22Rv1 (cell line): ENCODE data around the gene GNPNAT1.

ENCODE experiments used
- ZFX ChIP-seq: fragments of 450-650 bp; IDR thresholded peaks from 2 replicates; pipeline ENCODE4 v1.6.1; 2017; ENCODE audit warnings: antibody characterized with exemption, borderline replicate concordance
- TF ChIP-seq, protein P1 (sequence below): fragments of 450-650 bp; IDR thresholded peaks from 2 replicates; pipeline ENCODE4 v1.5.1; 2017; ENCODE audit warnings: mild to moderate bottlenecking

DNA sequence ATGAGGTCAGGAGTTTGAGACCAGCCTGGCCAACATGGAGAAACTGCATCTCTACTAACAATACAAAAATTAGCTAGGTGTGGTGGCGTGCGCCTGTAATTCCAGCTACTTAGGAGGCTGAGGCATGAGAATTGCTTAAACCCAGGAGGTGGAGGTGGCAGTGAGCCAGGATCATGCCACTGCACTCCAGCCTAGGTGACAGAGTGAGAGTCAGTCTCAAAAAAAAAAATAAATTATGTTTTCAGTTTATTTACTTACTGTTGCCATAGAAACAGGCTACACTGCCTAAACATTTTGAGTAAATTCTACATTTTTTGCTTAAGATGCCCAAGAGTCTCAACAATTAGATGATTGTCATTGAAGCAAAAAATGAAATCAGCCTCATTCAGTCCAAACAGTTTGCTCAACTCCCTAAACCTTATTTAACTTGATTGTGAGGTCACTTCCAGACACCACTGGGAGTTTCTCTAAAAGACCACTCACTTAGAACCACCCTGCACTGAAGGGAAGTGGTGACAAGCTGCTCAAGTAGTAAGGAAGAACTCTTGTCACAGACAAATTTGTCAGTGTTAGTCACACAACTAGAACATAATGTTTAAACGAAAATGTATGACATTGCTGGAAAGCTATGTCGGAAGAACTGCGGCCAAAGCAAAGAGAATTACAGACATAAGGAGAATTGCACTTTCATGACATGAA, 9.8 kb upstream of the GNPNAT1 start:
- TF ChIP-seq, protein P1, sequence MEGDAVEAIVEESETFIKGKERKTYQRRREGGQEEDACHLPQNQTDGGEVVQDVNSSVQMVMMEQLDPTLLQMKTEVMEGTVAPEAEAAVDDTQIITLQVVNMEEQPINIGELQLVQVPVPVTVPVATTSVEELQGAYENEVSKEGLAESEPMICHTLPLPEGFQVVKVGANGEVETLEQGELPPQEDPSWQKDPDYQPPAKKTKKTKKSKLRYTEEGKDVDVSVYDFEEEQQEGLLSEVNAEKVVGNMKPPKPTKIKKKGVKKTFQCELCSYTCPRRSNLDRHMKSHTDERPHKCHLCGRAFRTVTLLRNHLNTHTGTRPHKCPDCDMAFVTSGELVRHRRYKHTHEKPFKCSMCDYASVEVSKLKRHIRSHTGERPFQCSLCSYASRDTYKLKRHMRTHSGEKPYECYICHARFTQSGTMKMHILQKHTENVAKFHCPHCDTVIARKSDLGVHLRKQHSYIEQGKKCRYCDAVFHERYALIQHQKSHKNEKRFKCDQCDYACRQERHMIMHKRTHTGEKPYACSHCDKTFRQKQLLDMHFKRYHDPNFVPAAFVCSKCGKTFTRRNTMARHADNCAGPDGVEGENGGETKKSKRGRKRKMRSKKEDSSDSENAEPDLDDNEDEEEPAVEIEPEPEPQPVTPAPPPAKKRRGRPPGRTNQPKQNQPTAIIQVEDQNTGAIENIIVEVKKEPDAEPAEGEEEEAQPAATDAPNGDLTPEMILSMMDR = no peak
- no peak for TF ChIP-seq ZFX
